Naive thymus-derived CD4-positive, alpha-beta T cell (primary cell): ENCODE results near the gene LTO1. TPM values are rescaled to one million over a fixed set of nuclear protein-coding genes. Genes with fewer than 3 reads are reported as not detected.
A peak's percentile ranks its signal among the peaks of the same experiment; 100 is the strongest.

ENCODE experiments used
- ATAC-seq: fragments of 150-1000 bp; cut with Tn5 transposase; 2 replicates; pipeline ENCODE4 v1.10.0; 2021; ENCODE audit warnings: mild to moderate bottlenecking, moderate library complexity
- CTCF ChIA-PET: fragments of 350-600 bp; sonication (Branson Sonifier 250); formaldehyde crosslinking; loops from one replicate; lab custom pipeline; 2021; ENCODE audit warnings: antibody characterized with exemption; lab: Charles Lee
- POLR2A ChIA-PET: fragments of 350-600 bp; sonication (Branson Sonifier 250); formaldehyde crosslinking; loops from one replicate; lab custom pipeline; 2021; ENCODE audit warnings: antibody characterized with exemption, inconsistent platforms; lab: Charles Lee
- DNase-seq, 9 donors: peaks; one replicate each; pipeline versions ENCODE4 v3.0.0 to v3.0.0-alpha.2; 2020 to 2022; ENCODE audit warnings: mixed read lengths in 1 of 9
- H3K27ac ChIP-seq: one replicate; pipeline ENCODE4 v1.7.0; 2013; ENCODE audit warnings: mild to moderate bottlenecking, low read depth, low read length, moderate library complexity
- H3K27me3 ChIP-seq, 2 donors: one replicate each; pipeline ENCODE4 v1.7.0; 2013; ENCODE audit warnings: low read length in 2 of 2, mild to moderate bottlenecking in 2 of 2, moderate library complexity in 2 of 2; ENCODE audit not compliant: control insufficient read depth in 2 of 2, insufficient read depth in 2 of 2
- H3K36me3 ChIP-seq, 3 experiments: 1 replicate in 2 of 3; 2 replicates in 1 of 3; pipeline ENCODE4 v1.7.0; 2013; ENCODE audit warnings: low read length in 3 of 3, mild to moderate bottlenecking in 3 of 3, moderate library complexity in 1 of 3; ENCODE audit not compliant: insufficient read depth in 3 of 3, control insufficient read depth in 2 of 3
- H3K4me1 ChIP-seq, 2 donors: one replicate each; pipeline ENCODE4 v1.7.0; 2013; ENCODE audit warnings: low read length in 2 of 2, mild to moderate bottlenecking in 2 of 2, moderate library complexity in 1 of 2; ENCODE audit not compliant: control insufficient read depth in 2 of 2, insufficient read depth in 2 of 2
- H3K4me3 ChIP-seq: 2 replicates; pipeline ENCODE4 v1.7.0; 2013; ENCODE audit warnings: mild to moderate bottlenecking, low read length
- H3K9me3 ChIP-seq, 3 experiments: 1 replicate in 2 of 3; 2 replicates in 1 of 3; pipeline ENCODE4 v1.7.0; 2013; ENCODE audit warnings: low read length in 3 of 3; ENCODE audit not compliant: control insufficient read depth in 2 of 3
- H3K27ac Mint-ChIP-seq, 9 donors: one replicate each; pipeline ENCODE4 v1.8.0; 2020 to 2022; ENCODE audit warnings: mixed read lengths in 9 of 9, mild to moderate bottlenecking in 8 of 9, moderate library complexity in 5 of 9, inconsistent platforms in 2 of 9
- H3K27me3 Mint-ChIP-seq, 5 donors: one replicate each; pipeline ENCODE4 v1.8.0; 2021 to 2022; ENCODE audit warnings: mixed read lengths in 5 of 5, mild to moderate bottlenecking in 1 of 5
- H3K36me3 Mint-ChIP-seq, 5 donors: one replicate each; pipeline ENCODE4 v1.8.0; 2020 to 2022; ENCODE audit warnings: mixed read lengths in 5 of 5, mild to moderate bottlenecking in 3 of 5, inconsistent platforms in 1 of 5
- H3K4me1 Mint-ChIP-seq, 7 donors: one replicate each; pipeline ENCODE4 v1.8.0; 2020 to 2022; ENCODE audit warnings: mixed read lengths in 7 of 7, mild to moderate bottlenecking in 3 of 7, inconsistent platforms in 1 of 7
- H3K4me3 Mint-ChIP-seq, 10 donors: one replicate each; pipeline ENCODE4 v1.8.0; 2020 to 2022; ENCODE audit warnings: mild to moderate bottlenecking in 10 of 10, mixed read lengths in 10 of 10, moderate library complexity in 6 of 10, inconsistent platforms in 2 of 10
- H3K9me3 Mint-ChIP-seq, 11 donors: one replicate each; pipeline ENCODE4 v1.8.0; 2020 to 2022; ENCODE audit warnings: mixed read lengths in 11 of 11, mild to moderate bottlenecking in 4 of 11, inconsistent platforms in 1 of 11, moderate library complexity in 1 of 11
- intact Hi-C, 2 donors: fragments of 100-400 bp; cut with micrococcal nuclease; formaldehyde crosslinking; loops; one replicate each; pipeline ENCODE4 v1.15.1; 2023
- polyA plus RNA-seq, 2 donors: library from polyadenylated mRNA; unstranded; fragments of 300-500 nt; fragmentation: Illumina TruSeq; gene quantifications; one replicate each; pipeline ENCODE4 v1.2.3, GENCODE V29; 2021
- total RNA-seq, 6 experiments: library from RNA in 5 of 6; stranded (reverse) in 5 of 6; gene quantifications; 1 replicate in 5 of 6; 2 replicates in 1 of 6; pipeline ENCODE4 v1.2.3 and lab custom pipeline; 2021 to 2026

Gene LTO1
- total and polyA plus RNA-seq, 7 experiments from 2014 or later = 19.1 to 75.6 (median 33.4) TPM

- ATAC-seq = no peak
- Histone ChIP-seq H3K27ac (peak overlapping the region; percentile 85), H3K4me1 (peaks cover 15 to 19% of the 10 kb centered on the region in 2 donors), H3K4me3 (peak overlapping the region; percentile 75), H3K27me3 (no peaks in the 10 kb centered on the region), H3K36me3 (peaks cover 0 to 35% (median 6%) of the 10 kb centered on the region in 3 experiments), H3K9me3 (no peaks in the 10 kb centered on the region)
- ChIA-PET CTCF (interaction anchor here (0.6 to 0.7 kb wide), 2 partner anchors 124 to 1146 kb away, joined by 6 to 7 read pairs; no protein-coding TSS in a partner anchor), POLR2A (interaction anchor here (0.6 to 1.8 kb wide), 5 partner anchors 10 to 597 kb away, joined by 3 to 5 read pairs (median 3); no protein-coding TSS in a partner anchor)
- peak in 3 of 9 donors; percentile 3 to 28 (median 26) for DNase-seq
- peaks cover 22 to 44% (median 32%) of the 10 kb centered on the region in 7 donors for H3K4me1 Mint-ChIP-seq
- H3K27me3 Mint-ChIP-seq = peaks cover 0 to 13% (median 0%) of the 10 kb centered on the region in 5 donors
- peak overlapping the region; percentile 91 to 97 (median 94) for H3K4me3 Mint-ChIP-seq
- intact Hi-C loops = loop anchor here in 1 of 2 donors (10.0 kb wide), 2 partner anchors 770 to 1780 kb away; partner anchors contain the start of genes IGHMBP2, MRPL21 and NADSYN1
- H3K36me3 Mint-ChIP-seq = peaks cover 0 to 5% (median 0%) of the 10 kb centered on the region in 5 donors
- peak overlapping the region; percentile 77 to 92 (median 87) for H3K27ac Mint-ChIP-seq
- no peaks in the 10 kb centered on the region for H3K9me3 Mint-ChIP-seq
These were observed 777 bp downstream of the LTO1 start for GRCh38 chr11:69674267-69674885.

- H3K36me3 Mint-ChIP-seq = peaks cover 0 to 15% (median 5%) of the 10 kb centered on the region in 5 donors
These were observed 3.3 kb downstream of the LTO1 start for GRCh38 chr11:69671734-69672465.

GRCh38 chr11:69670158-69670845 is 4.9 kb downstream of the LTO1 start:
- DNase-seq = peak; percentile 25 to 57 (median 43)
- no peak overlapping the region for H3K4me3 ChIP-seq
- Mint-ChIP-seq H3K4me3 (no peak overlapping the region), H3K27ac (peak overlapping the region in 6 of 9 donors; percentile 5 to 84 (median 65)), H3K4me1 (peaks cover 24 to 42% (median 33%) of the 10 kb centered on the region in 7 donors), H3K27me3 (peaks cover 0 to under 1% (median 0%) of the 10 kb centered on the region in 5 donors), H3K9me3 (no peaks in the 10 kb centered on the region), H3K36me3 (peaks cover 0 to 24% (median 5%) of the 10 kb centered on the region in 5 donors)
- POLR2A ChIA-PET = no interaction called here
- ATAC-seq = peak; percentile 36
- H3K4me1 ChIP-seq = peaks cover 15 to 19% of the 10 kb centered on the region in 2 donors
- no peaks in the 10 kb centered on the region for H3K9me3 ChIP-seq
- intact Hi-C loops = loop anchor here (1.0 to 10.0 kb wide), 4 partner anchors 378 to 1784 kb away; partner anchors contain the start of genes IGHMBP2 (in 1 of the 2), MRPL21 (in 1 of the 2) and NADSYN1 (in 1 of the 2)
- H3K27me3 ChIP-seq = no peaks in the 10 kb centered on the region
- H3K36me3 ChIP-seq = peaks cover 0 to 72% (median 10%) of the 10 kb centered on the region in 3 experiments
- CTCF ChIA-PET = interaction anchor here (0.7 to 1.5 kb wide), 9 partner anchors 10 to 604 kb away, joined by 3 to 5 read pairs (median 3); no protein-coding TSS in a partner anchor
- H3K27ac ChIP-seq = no peak overlapping the region

More at GRCh38 chr11:69671734-69672465, 3.3 kb downstream of the LTO1 start:
- Histone ChIP-seq H3K27me3 (no peaks in the 10 kb centered on the region), H3K36me3 (peaks cover 0 to 57% (median 10%) of the 10 kb centered on the region in 3 experiments), H3K27ac (no peak overlapping the region), H3K9me3 (no peaks in the 10 kb centered on the region), H3K4me3 (no peak overlapping the region), H3K4me1 (peaks cover 15 to 19% of the 10 kb centered on the region in 2 donors)
- peak overlapping the region in 1 of 9 donors; percentile 57 for H3K27ac Mint-ChIP-seq
- DNase-seq (no peak), ATAC-seq (no peak)
- H3K4me1 Mint-ChIP-seq = peaks cover 24 to 44% (median 35%) of the 10 kb centered on the region in 7 donors
- ChIA-PET POLR2A (interaction anchor here (1.0 kb wide), 1 partner anchor 567 kb away, joined by 3 read pairs; no protein-coding TSS in a partner anchor), CTCF (interaction anchor here (1.3 kb wide), 1 partner anchor 16 kb away, joined by 3 read pairs; no protein-coding TSS in a partner anchor)
- H3K27me3 Mint-ChIP-seq = peaks cover 0 to 4% (median 0%) of the 10 kb centered on the region in 5 donors
- H3K4me3 Mint-ChIP-seq = peak overlapping the region in 3 of 10 donors; percentile 5 to 59 (median 47)
- H3K9me3 Mint-ChIP-seq = no peaks in the 10 kb centered on the region
- intact Hi-C loops = loop anchor here in 1 of 2 donors (10.0 kb wide), 2 partner anchors 767 to 1783 kb away; partner anchors contain the start of genes IGHMBP2, MRPL21 and NADSYN1

GRCh38 chr11:69669486-69669885 is 5.7 kb downstream of the LTO1 start:
- peaks cover 24 to 39% (median 28%) of the 10 kb centered on the region in 7 donors for H3K4me1 Mint-ChIP-seq
- H3K27ac Mint-ChIP-seq = no peak overlapping the region
- no peak for ATAC-seq

GRCh38 chr11:69667619-69668604 is 7.2 kb downstream of the LTO1 start:
- Mint-ChIP-seq H3K9me3 (no peaks in the 10 kb centered on the region), H3K27ac (no peak overlapping the region), H3K27me3 (no peaks in the 10 kb centered on the region), H3K4me3 (no peak overlapping the region), H3K36me3 (peaks cover 0 to 34% (median 5%) of the 10 kb centered on the region in 5 donors), H3K4me1 (peaks cover 12 to 25% (median 17%) of the 10 kb centered on the region in 7 donors)
- no peak for DNase-seq
- Histone ChIP-seq H3K4me1 (peaks cover 0 to 3% of the 10 kb centered on the region in 2 donors), H3K4me3 (no peak overlapping the region), H3K27me3 (no peaks in the 10 kb centered on the region), H3K9me3 (no peaks in the 10 kb centered on the region), H3K27ac (no peak overlapping the region), H3K36me3 (peaks cover 0 to 89% (median 10%) of the 10 kb centered on the region in 3 experiments)
- intact Hi-C loops = no loop called here
- CTCF ChIA-PET = no interaction called here
- POLR2A ChIA-PET = interaction anchor here (0.7 kb wide), 1 partner anchor 375 kb away, joined by 3 read pairs; no protein-coding TSS in a partner anchor
- ATAC-seq = no peak

More at GRCh38 chr11:69669486-69669885, 5.7 kb downstream of the LTO1 start:
- Histone ChIP-seq H3K4me3 (no peak overlapping the region), H3K9me3 (no peaks in the 10 kb centered on the region), H3K27me3 (no peaks in the 10 kb centered on the region), H3K4me1 (peaks cover 13 to 17% of the 10 kb centered on the region in 2 donors), H3K27ac (no peak overlapping the region), H3K36me3 (peaks cover 0 to 76% (median 10%) of the 10 kb centered on the region in 3 experiments)
- ChIA-PET CTCF (interaction anchor here (1.2 to 1.5 kb wide), 2 partner anchors 377 to 571 kb away, joined by 4 to 5 read pairs; no protein-coding TSS in a partner anchor), POLR2A (no interaction called here)
- H3K4me3 Mint-ChIP-seq = no peak overlapping the region
- H3K9me3 Mint-ChIP-seq = no peaks in the 10 kb centered on the region
- intact Hi-C loops = no loop called here
- no peaks in the 10 kb centered on the region for H3K27me3 Mint-ChIP-seq
- no peak for DNase-seq
- peaks cover 0 to 31% (median 5%) of the 10 kb centered on the region in 5 donors for H3K36me3 Mint-ChIP-seq
